Tibial nerve (tissue), 4 donors: ENCODE measurements around the gene GPR146.

ENCODE experiments used
- CTCF ChIP-seq, 5 experiments: fragments of 200-600 bp in 3 of 5; fragments of 450-650 bp in 2 of 5; sonication (generic) in 3 of 5; IDR thresholded peaks; one replicate each; pipeline ENCODE4 v1.5.1; 2016 to 2019; ENCODE audit warnings: antibody characterized with exemption in 5 of 5, mild to moderate bottlenecking in 3 of 5, moderate library complexity in 2 of 5
- EP300 ChIP-seq, 2 donors: sonication (generic); formaldehyde crosslinking; IDR thresholded peaks; one replicate each; pipeline ENCODE4 v1.6.1; 2017; ENCODE audit warnings: antibody characterized with exemption in 2 of 2, mild to moderate bottlenecking in 1 of 2
- POLR2A ChIP-seq, 2 donors: fragments of 450-650 bp; IDR thresholded peaks; one replicate each; pipeline ENCODE4 v1.6.1; 2017; ENCODE audit warnings: antibody characterized with exemption in 2 of 2, mild to moderate bottlenecking in 2 of 2, moderate library complexity in 2 of 2

- peak in 1 of 2 donors; percentile 23 for TF ChIP-seq POLR2A (IDR thresholded peaks at IDR 0.05)
- no peak for TF ChIP-seq CTCF (IDR thresholded peaks at IDR 0.05)
- peak; percentile 18 to 73 for TF ChIP-seq EP300 (IDR thresholded peaks at IDR 0.05)
Measured at GRCh38 chr7:999149-999879, 45.0 kb upstream of the GPR146 start.
